Effector memory CD4-positive, alpha-beta T cell (primary cell): ENCODE data around the gene RBM20.

Experiments
- DNase-seq, 3 donors: peaks; one replicate each; pipeline ENCODE4 v3.0.0-alpha.2; 2020
- H3K27ac ChIP-seq: 2 replicates; pipeline ENCODE4 v1.7.0; 2013; ENCODE audit warnings: mild to moderate bottlenecking, low read length, moderate library complexity; ENCODE audit not compliant: insufficient read depth, poor library complexity, severe bottlenecking
- H3K27me3 ChIP-seq: replicated peaks from 2 replicates; pipeline ENCODE4 v1.7.0; 2013; ENCODE audit warnings: mild to moderate bottlenecking, low read length; ENCODE audit not compliant: insufficient read depth, control insufficient read depth, poor library complexity, severe bottlenecking
- H3K36me3 ChIP-seq: 2 replicates; pipeline ENCODE4 v1.7.0; 2013; ENCODE audit warnings: mild to moderate bottlenecking, low read length, moderate library complexity; ENCODE audit not compliant: control insufficient read depth, insufficient read depth
- H3K4me1 ChIP-seq: 2 replicates; pipeline ENCODE4 v1.7.0; 2013; ENCODE audit warnings: low read length, mild to moderate bottlenecking; ENCODE audit not compliant: control insufficient read depth, insufficient read depth, poor library complexity, severe bottlenecking
- H3K4me3 ChIP-seq: 2 replicates; pipeline ENCODE4 v1.7.0; 2013; ENCODE audit warnings: low read length, low read depth, mild to moderate bottlenecking; ENCODE audit not compliant: insufficient read depth, poor library complexity, severe bottlenecking
- H3K9me3 ChIP-seq: 2 replicates; pipeline ENCODE4 v1.7.0; 2013; ENCODE audit warnings: mild to moderate bottlenecking, low read length, moderate library complexity; ENCODE audit not compliant: control insufficient read depth

The RBM20 gene

GRCh38 chr10:110771991-110772390 is 127.9 kb downstream of the RBM20 start:
- no peaks in the 10 kb centered on the region for H3K36me3 ChIP-seq
- no peak overlapping the region for H3K4me3 ChIP-seq
- H3K9me3 ChIP-seq: no peaks in the 10 kb centered on the region
- no peak for DNase-seq
- H3K27ac ChIP-seq: no peak overlapping the region
- H3K27me3 ChIP-seq: no peaks in the 10 kb centered on the region
- no peaks in the 10 kb centered on the region for H3K4me1 ChIP-seq

GRCh38 chr10:110772454-110773025 is 128.4 kb downstream of the RBM20 start:
- no peaks in the 10 kb centered on the region for H3K4me1 ChIP-seq
- no peak overlapping the region for H3K4me3 ChIP-seq
- H3K27ac ChIP-seq: no peak overlapping the region
- no peaks in the 10 kb centered on the region for H3K27me3 ChIP-seq
- H3K36me3 ChIP-seq: no peaks in the 10 kb centered on the region
- H3K9me3 ChIP-seq: no peaks in the 10 kb centered on the region
- no peak for DNase-seq

- DNase-seq: no peak
- Histone ChIP-seq H3K27me3 (no peaks in the 10 kb centered on the region), H3K36me3 (no peaks in the 10 kb centered on the region), H3K4me1 (no peaks in the 10 kb centered on the region), H3K4me3 (no peak overlapping the region), H3K27ac (no peak overlapping the region), H3K9me3 (no peaks in the 10 kb centered on the region)
Measured at GRCh38 chr10:110773693-110774068, 129.5 kb downstream of the RBM20 start.

GRCh38 chr10:110774069-110775019 is 130.2 kb downstream of the RBM20 start:
- Histone ChIP-seq H3K9me3 (no peaks in the 10 kb centered on the region), H3K36me3 (no peaks in the 10 kb centered on the region), H3K27me3 (no peaks in the 10 kb centered on the region), H3K27ac (no peak overlapping the region), H3K4me3 (no peak overlapping the region), H3K4me1 (no peaks in the 10 kb centered on the region)
- DNase-seq: no peak

- Histone ChIP-seq H3K9me3 (no peaks in the 10 kb centered on the region), H3K27me3 (no peaks in the 10 kb centered on the region), H3K36me3 (no peaks in the 10 kb centered on the region), H3K4me3 (no peak overlapping the region), H3K27ac (no peak overlapping the region), H3K4me1 (no peaks in the 10 kb centered on the region)
- no peak for DNase-seq
Measured at GRCh38 chr10:110775020-110775375, 130.9 kb downstream of the RBM20 start.

GRCh38 chr10:110775406-110775805 is 131.3 kb downstream of the RBM20 start:
- no peaks in the 10 kb centered on the region for H3K27me3 ChIP-seq
- DNase-seq: no peak
- H3K4me1 ChIP-seq: no peaks in the 10 kb centered on the region
- H3K27ac ChIP-seq: no peak overlapping the region
- H3K4me3 ChIP-seq: no peak overlapping the region
- no peaks in the 10 kb centered on the region for H3K36me3 ChIP-seq
- no peaks in the 10 kb centered on the region for H3K9me3 ChIP-seq

GRCh38 chr10:110777017-110777416 is 132.9 kb downstream of the RBM20 start:
- DNase-seq: no peak
- Histone ChIP-seq H3K9me3 (no peaks in the 10 kb centered on the region), H3K4me3 (no peak overlapping the region), H3K27me3 (no peaks in the 10 kb centered on the region), H3K4me1 (no peaks in the 10 kb centered on the region), H3K36me3 (no peaks in the 10 kb centered on the region), H3K27ac (no peak overlapping the region)

- no peaks in the 10 kb centered on the region for H3K9me3 ChIP-seq
- no peak overlapping the region for H3K4me3 ChIP-seq
- H3K4me1 ChIP-seq: no peaks in the 10 kb centered on the region
- no peaks in the 10 kb centered on the region for H3K27me3 ChIP-seq
- no peaks in the 10 kb centered on the region for H3K36me3 ChIP-seq
- no peak overlapping the region for H3K27ac ChIP-seq
- DNase-seq: no peak
Measured at GRCh38 chr10:110777661-110778060, 133.5 kb downstream of the RBM20 start.

GRCh38 chr10:110778211-110778610 is 134.1 kb downstream of the RBM20 start:
- Histone ChIP-seq H3K4me1 (no peaks in the 10 kb centered on the region), H3K4me3 (no peak overlapping the region), H3K27ac (no peak overlapping the region), H3K36me3 (no peaks in the 10 kb centered on the region), H3K27me3 (no peaks in the 10 kb centered on the region), H3K9me3 (no peaks in the 10 kb centered on the region)
- DNase-seq: no peak

GRCh38 chr10:110779489-110779888 is 135.4 kb downstream of the RBM20 start:
- no peak for DNase-seq
- no peak overlapping the region for H3K4me3 ChIP-seq
- H3K9me3 ChIP-seq: no peaks in the 10 kb centered on the region
- H3K27me3 ChIP-seq: no peaks in the 10 kb centered on the region
- no peaks in the 10 kb centered on the region for H3K36me3 ChIP-seq
- peaks cover 5% of the 10 kb centered on the region for H3K4me1 ChIP-seq
- no peak overlapping the region for H3K27ac ChIP-seq
